Activated T-helper 2 cell treated with anti-CD3 and anti-CD28 coated beads, Interferon-gamma antibody, Interleukin-2, Interleukin-4, amounts not matched to agents 10 μg/mL and 5 μg/mL and 100 μg/mL, durations not matched to agents 14 hours and 24 hours and 36 hours (primary cell): ENCODE measurements around the gene CCDC30. TPM values are rescaled to one million over a fixed set of nuclear protein-coding genes. Genes with fewer than 3 reads are reported as not detected.
"Not testable (repeated sequence)": the region's sequence is repeated elsewhere in the genome, so short reads cannot be mapped to it uniquely, and the experiment has no call there.

Source experiments
- DNase-seq: peaks from one replicate; pipeline ENCODE4 v3.0.0; 2021; ENCODE audit warnings: low spot score
- H3K27ac Mint-ChIP-seq: one replicate; pipeline ENCODE4 v1.8.0; 2021; ENCODE audit warnings: mixed read lengths
- H3K27me3 Mint-ChIP-seq: one replicate; pipeline ENCODE4 v1.8.0; 2021; ENCODE audit warnings: low read depth, mixed read lengths
- H3K36me3 Mint-ChIP-seq: one replicate; pipeline ENCODE4 v1.8.0; 2021; ENCODE audit warnings: low read depth, mixed read lengths
- H3K4me1 Mint-ChIP-seq: one replicate; pipeline ENCODE4 v1.8.0; 2021; ENCODE audit warnings: low read depth, mixed read lengths
- H3K4me3 Mint-ChIP-seq: one replicate; pipeline ENCODE4 v1.8.0; 2021; ENCODE audit warnings: low read depth, mild to moderate bottlenecking, moderate library complexity, mixed read lengths
- H3K9me3 Mint-ChIP-seq: one replicate; pipeline ENCODE4 v1.8.0; 2021; ENCODE audit warnings: mixed read lengths
- intact Hi-C: fragments of 100-400 bp; cut with micrococcal nuclease; formaldehyde crosslinking; loops from one replicate; pipeline ENCODE4 v1.15.1; 2023
- total RNA-seq: library from RNA; stranded (reverse); gene quantifications from 2 replicates; pipeline ENCODE4 v1.2.3, GENCODE V29; 2022

The CCDC30 gene
- total RNA-seq, 1 donor from 2014 or later: 2.3 TPM

- peak overlapping the region; percentile 98 for H3K27ac Mint-ChIP-seq
- H3K4me3 Mint-ChIP-seq: peak overlapping the region; percentile 93
- DNase-seq: peak; percentile 63
- H3K27me3 Mint-ChIP-seq: peaks cover 2% of the 10 kb centered on the region
- intact Hi-C loops: loop anchor here (1.0 to 10.0 kb wide), 3 partner anchors 121 to 308 kb away; partner anchors contain the start of genes C1orf50, FOXJ3, P3H1 and YBX1
- H3K4me1 Mint-ChIP-seq: peaks cover 25% of the 10 kb centered on the region
- H3K9me3 Mint-ChIP-seq: no peaks in the 10 kb centered on the region
- H3K36me3 Mint-ChIP-seq: peaks cover 47% of the 10 kb centered on the region
These were observed 6.4 kb upstream of the CCDC30 start for GRCh38 chr1:42456754-42457089.

GRCh38 chr1:42461196-42461595 lies 1.9 kb upstream of the CCDC30 start:
- H3K9me3 Mint-ChIP-seq: no peaks in the 10 kb centered on the region
- no peak for DNase-seq
- no peak overlapping the region for H3K4me3 Mint-ChIP-seq
- H3K36me3 Mint-ChIP-seq: peaks cover 54% of the 10 kb centered on the region
- H3K27ac Mint-ChIP-seq: no peak overlapping the region
- peaks cover 11% of the 10 kb centered on the region for H3K27me3 Mint-ChIP-seq
- intact Hi-C loops: no loop called here
- peaks cover 38% of the 10 kb centered on the region for H3K4me1 Mint-ChIP-seq

GRCh38 chr1:42463921-42464320 lies 835 bp downstream of the CCDC30 start:
- intact Hi-C loops: loop anchor here (2.0 kb wide), 1 partner anchor 195 kb away; the partner anchor contains the start of gene PPIH
- DNase-seq: no peak
- Mint-ChIP-seq H3K36me3 (peaks cover 30% of the 10 kb centered on the region), H3K9me3 (no peaks in the 10 kb centered on the region), H3K27me3 (peaks cover 14% of the 10 kb centered on the region), H3K4me1 (peaks cover 25% of the 10 kb centered on the region), H3K27ac (no peak overlapping the region), H3K4me3 (peak overlapping the region; percentile 28)

GRCh38 chr1:42466030-42466429 lies 2.9 kb downstream of the CCDC30 start:
- Mint-ChIP-seq H3K4me3 (no peak overlapping the region), H3K9me3 (no peaks in the 10 kb centered on the region), H3K27me3 (peaks cover 22% of the 10 kb centered on the region), H3K27ac (no peak overlapping the region), H3K4me1 (peaks cover 20% of the 10 kb centered on the region), H3K36me3 (peaks cover 11% of the 10 kb centered on the region)
- intact Hi-C loops: no loop called here
- no peak for DNase-seq

GRCh38 chr1:42469727-42470126 lies 6.6 kb downstream of the CCDC30 start:
- intact Hi-C loops: no loop called here
- no peak for DNase-seq
- no peaks in the 10 kb centered on the region for H3K36me3 Mint-ChIP-seq
- no peaks in the 10 kb centered on the region for H3K4me1 Mint-ChIP-seq
- H3K9me3 Mint-ChIP-seq: no peaks in the 10 kb centered on the region
- H3K27ac Mint-ChIP-seq: no peak overlapping the region
- H3K4me3 Mint-ChIP-seq: no peak overlapping the region
- H3K27me3 Mint-ChIP-seq: peaks cover 12% of the 10 kb centered on the region

- Mint-ChIP-seq H3K27me3 (no peaks in the 10 kb centered on the region), H3K36me3 (no peaks in the 10 kb centered on the region), H3K4me3 (no peak overlapping the region), H3K4me1 (no peaks in the 10 kb centered on the region), H3K9me3 (no peaks in the 10 kb centered on the region), H3K27ac (no peak overlapping the region)
- intact Hi-C loops: no loop called here
- no peak for DNase-seq
These were observed 13.5 kb downstream of the CCDC30 start for GRCh38 chr1:42476605-42477004.

- H3K27ac Mint-ChIP-seq, DNase-seq, H3K9me3 Mint-ChIP-seq, intact Hi-C loops, H3K27me3 Mint-ChIP-seq, H3K36me3 Mint-ChIP-seq, H3K4me1 Mint-ChIP-seq, H3K4me3 Mint-ChIP-seq: not testable (repeated sequence)
These were observed 14.3 kb downstream of the CCDC30 start for GRCh38 chr1:42477354-42477753.

- Mint-ChIP-seq H3K36me3 (no peaks in the 10 kb centered on the region), H3K4me1 (no peaks in the 10 kb centered on the region), H3K27ac (no peak overlapping the region), H3K4me3 (no peak overlapping the region), H3K27me3 (no peaks in the 10 kb centered on the region), H3K9me3 (no peaks in the 10 kb centered on the region)
- intact Hi-C loops: no loop called here
- DNase-seq: no peak
These were observed 14.7 kb downstream of the CCDC30 start for GRCh38 chr1:42477775-42478174.

GRCh38 chr1:42479621-42480020 lies 16.5 kb downstream of the CCDC30 start:
- Mint-ChIP-seq H3K27ac (no peak overlapping the region), H3K36me3 (no peaks in the 10 kb centered on the region), H3K4me1 (no peaks in the 10 kb centered on the region), H3K27me3 (no peaks in the 10 kb centered on the region), H3K4me3 (no peak overlapping the region), H3K9me3 (no peaks in the 10 kb centered on the region)
- DNase-seq: no peak
- intact Hi-C loops: no loop called here

- Mint-ChIP-seq H3K27me3 (no peaks in the 10 kb centered on the region), H3K27ac (no peak overlapping the region), H3K36me3 (no peaks in the 10 kb centered on the region), H3K4me3 (no peak overlapping the region), H3K9me3 (no peaks in the 10 kb centered on the region), H3K4me1 (no peaks in the 10 kb centered on the region)
- no peak for DNase-seq
- intact Hi-C loops: no loop called here
These were observed 17.8 kb downstream of the CCDC30 start for GRCh38 chr1:42480921-42481320.

GRCh38 chr1:42482635-42483153 lies 19.6 kb downstream of the CCDC30 start:
- no peaks in the 10 kb centered on the region for H3K4me1 Mint-ChIP-seq
- no peak overlapping the region for H3K27ac Mint-ChIP-seq
- no peak for DNase-seq

GRCh38 chr1:42484382-42484781 lies 21.3 kb downstream of the CCDC30 start:
- H3K36me3 Mint-ChIP-seq: no peaks in the 10 kb centered on the region
- no peaks in the 10 kb centered on the region for H3K9me3 Mint-ChIP-seq
- H3K27ac Mint-ChIP-seq: no peak overlapping the region
- H3K4me3 Mint-ChIP-seq: no peak overlapping the region
- peaks cover 2% of the 10 kb centered on the region for H3K27me3 Mint-ChIP-seq
- intact Hi-C loops: no loop called here
- no peaks in the 10 kb centered on the region for H3K4me1 Mint-ChIP-seq
- DNase-seq: no peak

More at GRCh38 chr1:42482635-42483153, 19.6 kb downstream of the CCDC30 start:
- peaks cover 2% of the 10 kb centered on the region for H3K27me3 Mint-ChIP-seq
- intact Hi-C loops: no loop called here
- no peak overlapping the region for H3K4me3 Mint-ChIP-seq
- no peaks in the 10 kb centered on the region for H3K9me3 Mint-ChIP-seq
- H3K36me3 Mint-ChIP-seq: no peaks in the 10 kb centered on the region

- Mint-ChIP-seq H3K27me3 (peaks cover 2% of the 10 kb centered on the region), H3K4me3 (no peak overlapping the region), H3K36me3 (no peaks in the 10 kb centered on the region), H3K4me1 (no peaks in the 10 kb centered on the region), H3K27ac (no peak overlapping the region), H3K9me3 (no peaks in the 10 kb centered on the region)
- DNase-seq: no peak
- intact Hi-C loops: no loop called here
These were observed 27.2 kb downstream of the CCDC30 start for GRCh38 chr1:42490237-42490636.

- intact Hi-C loops, DNase-seq, H3K36me3 Mint-ChIP-seq, H3K4me1 Mint-ChIP-seq, H3K4me3 Mint-ChIP-seq, H3K27ac Mint-ChIP-seq, H3K27me3 Mint-ChIP-seq: not testable (repeated sequence)
- H3K9me3 Mint-ChIP-seq: peaks cover 28% of the 10 kb centered on the region
These were observed 38.9 kb downstream of the CCDC30 start for GRCh38 chr1:42502031-42502430.
